HG03045 (cell line): ENCODE data around the gene MPRIP.

Experiments
- ATAC-seq: cut with Tn5 transposase; IDR thresholded peaks from one replicate; pipeline ENCODE4 v1.9.1; 2021; ENCODE audit warnings: mild to moderate bottlenecking, moderate library complexity; ENCODE audit not compliant: unreplicated experiment

MPRIP gene

DNA sequence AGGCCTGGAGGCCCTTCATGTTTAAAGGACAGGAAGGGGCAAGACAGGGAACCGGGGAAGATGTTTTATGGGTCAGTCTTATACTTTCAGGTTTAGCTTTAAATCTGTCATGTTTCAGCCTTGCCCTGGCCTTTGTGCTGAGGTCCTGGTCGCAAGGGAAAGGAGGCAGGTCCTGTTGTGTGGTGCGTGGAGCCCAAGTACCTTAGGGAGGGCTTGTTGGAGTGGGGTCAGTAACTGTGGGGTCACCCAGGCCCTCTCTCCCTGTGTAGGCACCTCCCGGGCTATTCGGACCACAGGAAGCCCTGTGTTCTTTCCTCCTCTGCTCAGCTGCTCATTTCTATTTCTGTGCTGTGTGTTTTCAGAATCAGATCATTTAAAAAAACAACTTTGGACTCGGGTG lies 42.7 kb downstream of the MPRIP start:
- ATAC-seq, result no peak

GRCh38 chr17:17086585-17086984 lies 44.3 kb downstream of the MPRIP start:
- ATAC-seq, result no peak

GRCh38 chr17:17087424-17088015 lies 45.3 kb downstream of the MPRIP start:
- no peak for ATAC-seq

DNA sequence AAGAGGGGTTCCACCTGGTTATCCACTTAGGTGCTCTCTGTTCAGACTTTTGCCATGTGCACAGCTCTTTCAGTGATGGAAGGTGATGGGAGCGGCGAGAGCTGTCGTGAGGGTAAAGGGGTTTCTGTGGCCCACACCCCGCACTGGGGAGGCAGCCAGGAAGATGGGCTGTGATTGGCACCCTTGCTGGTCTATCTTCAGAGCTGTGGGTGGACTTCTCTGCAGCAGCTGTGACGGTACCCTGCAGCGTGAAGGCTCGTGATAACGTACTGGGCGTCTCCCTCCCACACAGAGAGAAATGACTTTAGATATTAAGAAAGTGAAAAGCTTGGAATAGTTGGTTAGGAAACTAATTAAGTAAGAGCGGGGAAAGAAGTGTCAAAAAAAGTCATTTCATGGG lies 45.8 kb downstream of the MPRIP start:
- no peak for ATAC-seq

GRCh38 chr17:17088541-17089525 lies 46.6 kb downstream of the MPRIP start:
- ATAC-seq, result no peak

- ATAC-seq, result no peak
These were observed 47.8 kb downstream of the MPRIP start for GRCh38 chr17:17089796-17090641.

- ATAC-seq, result no peak
These were observed 48.4 kb downstream of the MPRIP start for GRCh38 chr17:17090642-17091103.

DNA sequence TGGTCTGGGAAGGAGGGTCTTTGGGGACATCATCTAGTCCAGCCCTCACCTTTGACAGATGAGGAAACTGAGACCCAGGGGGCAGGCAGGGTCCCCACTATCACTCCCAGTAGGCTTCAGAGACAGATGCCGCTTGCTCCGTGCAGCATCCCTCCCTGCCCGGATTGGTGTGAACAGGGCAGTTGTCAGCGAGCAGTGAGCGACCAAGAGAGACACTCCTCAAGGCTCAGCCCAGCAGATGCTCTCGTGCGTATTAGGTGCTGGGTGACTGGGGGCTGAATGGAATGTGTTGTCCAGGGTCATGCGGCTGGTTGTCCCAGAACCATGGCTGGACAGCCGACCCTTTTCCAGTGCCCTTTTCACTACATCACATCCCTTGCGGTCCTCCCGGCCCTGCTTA lies 49.0 kb downstream of the MPRIP start:
- ATAC-seq, result no peak

DNA sequence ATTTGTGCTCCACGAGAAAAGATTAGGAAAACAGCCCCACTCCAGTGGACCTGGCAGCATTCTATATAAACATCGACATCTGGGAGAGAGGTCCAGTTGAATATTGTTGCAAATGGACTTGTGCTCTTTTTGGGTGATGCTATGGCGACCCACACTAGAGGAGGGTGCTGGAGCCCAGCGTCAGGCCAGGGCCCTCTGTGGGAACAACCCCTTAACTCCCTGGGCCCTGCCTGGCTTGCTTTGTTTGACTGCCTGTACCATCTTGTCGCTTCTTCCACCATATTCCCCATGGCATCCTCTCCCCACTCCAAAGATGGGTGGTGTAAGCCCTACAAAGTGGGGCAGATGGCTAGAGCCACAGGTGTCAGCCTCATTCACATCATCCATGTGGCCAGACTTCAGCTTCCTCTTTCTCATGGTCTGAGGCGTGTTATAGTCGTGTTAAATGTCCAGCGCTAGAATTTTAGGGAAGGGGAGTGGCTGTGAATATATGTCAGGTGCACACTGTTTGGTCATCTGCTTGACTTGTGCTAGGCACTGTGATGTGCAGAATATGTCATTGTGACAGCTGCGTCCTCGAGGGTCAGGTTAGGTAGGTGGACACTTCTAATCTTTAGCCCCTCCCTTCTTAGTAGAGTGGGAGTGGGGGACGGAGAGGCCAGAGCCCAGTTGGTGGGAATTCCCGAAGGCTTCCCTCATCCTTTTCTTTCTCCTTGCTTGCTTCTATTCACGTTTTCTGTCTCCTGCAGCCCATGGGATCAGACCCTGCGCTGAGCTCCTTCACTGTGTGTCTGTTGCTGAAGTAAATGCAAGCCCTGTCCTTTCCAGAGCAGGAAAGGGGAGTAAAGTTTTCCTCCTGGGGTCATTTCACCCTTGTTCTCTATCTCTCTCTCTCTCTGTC lies 49.8 kb downstream of the MPRIP start:
- ATAC-seq, result no peak

GRCh38 chr17:17093764-17094163 lies 51.5 kb downstream of the MPRIP start:
- ATAC-seq, result no peak

GRCh38 chr17:17096438-17097178 lies 54.4 kb downstream of the MPRIP start:
- ATAC-seq, result no peak

DNA sequence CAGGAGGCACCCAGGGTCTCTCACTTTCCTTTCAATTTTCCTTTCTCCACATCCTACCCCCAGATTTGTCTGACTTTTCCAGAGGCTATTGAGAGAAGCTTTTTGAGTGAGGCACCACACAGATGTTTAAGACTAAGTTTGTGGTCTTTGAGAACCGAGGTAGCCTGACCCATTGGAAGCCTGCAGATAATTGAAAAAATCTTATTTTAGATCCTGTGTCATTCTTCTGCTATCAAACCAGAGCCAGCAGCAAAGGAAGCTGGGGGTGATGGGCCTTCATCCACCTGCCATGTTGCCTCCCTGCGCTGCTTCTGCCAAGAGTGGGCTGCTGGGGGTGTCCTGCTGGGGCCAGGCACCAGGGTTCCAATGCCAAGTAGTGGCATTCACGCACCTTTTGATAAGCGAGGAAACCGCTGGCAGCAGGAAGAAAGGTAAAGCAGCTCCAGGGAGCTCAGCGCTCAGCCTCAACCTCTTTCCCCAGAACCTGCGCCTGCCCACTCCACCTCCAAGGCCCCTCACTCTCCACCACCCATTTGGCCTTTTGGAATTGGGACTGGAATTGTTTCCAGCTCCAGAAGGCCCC lies 55.6 kb downstream of the MPRIP start:
- ATAC-seq, result no peak

- ATAC-seq, result no peak
These were observed 56.4 kb downstream of the MPRIP start for GRCh38 chr17:17098551-17099179.

DNA sequence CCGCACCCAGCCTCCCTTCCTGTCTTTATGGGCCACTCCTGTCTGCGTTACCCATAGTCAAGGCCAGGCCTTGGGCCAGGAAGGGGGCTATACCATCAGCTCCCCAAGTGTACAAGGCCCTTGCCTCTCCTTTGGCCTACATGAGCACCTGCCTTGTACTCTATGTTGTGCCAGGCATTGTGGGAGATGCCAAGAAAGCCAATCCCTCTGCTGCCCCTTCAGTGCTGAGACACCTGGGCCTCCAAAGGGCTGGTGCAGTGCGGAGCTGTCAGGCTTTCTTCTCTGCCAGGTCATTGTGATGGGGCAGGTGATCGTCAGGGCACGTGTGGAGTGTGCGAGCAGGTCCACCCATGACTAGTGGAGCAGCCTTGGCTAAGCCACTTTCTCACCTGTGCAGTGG lies 59.9 kb downstream of the MPRIP start:
- ATAC-seq, result no peak

GRCh38 chr17:17103160-17103559 lies 60.9 kb downstream of the MPRIP start:
- ATAC-seq, result no peak

GRCh38 chr17:17104036-17104435 lies 61.8 kb downstream of the MPRIP start:
- no peak for ATAC-seq

DNA sequence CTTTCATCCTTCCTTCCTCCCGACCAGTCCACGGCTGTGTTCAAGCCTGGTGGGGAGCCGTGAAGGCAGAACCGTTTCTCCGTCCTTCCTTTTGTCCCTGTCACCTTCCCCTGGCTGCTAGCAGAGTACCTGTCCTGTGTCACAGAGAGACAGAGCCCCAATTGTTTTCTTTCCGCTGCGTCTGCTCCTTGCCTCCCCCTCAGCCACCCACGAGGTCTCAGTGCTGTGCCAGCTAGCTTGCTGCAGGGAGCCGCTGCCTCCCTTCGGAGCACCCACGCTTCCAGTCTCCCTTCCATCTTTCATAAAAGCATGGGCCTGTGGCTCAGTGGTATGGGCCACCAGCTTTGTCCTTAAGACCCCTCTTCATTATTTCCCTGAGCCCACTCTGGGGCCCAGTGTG lies 62.2 kb downstream of the MPRIP start:
- no peak for ATAC-seq

- ATAC-seq, result no peak
These were observed 63.7 kb downstream of the MPRIP start for GRCh38 chr17:17105976-17106375.

- no peak for ATAC-seq
These were observed 64.5 kb downstream of the MPRIP start for GRCh38 chr17:17106756-17107155.
